Activated T-cell treated with anti-CD3 and anti-CD28 coated beads, Interleukin-2, amount 50 U/mL, for 72 hours (primary cell): ENCODE measurements around the gene HSPBAP1. TPM values are rescaled to one million over a fixed set of nuclear protein-coding genes. Genes with fewer than 3 reads are reported as not detected.

Experiments
- total RNA-seq, 2 donors: library from RNA; stranded (reverse); gene quantifications; one replicate each; pipeline ENCODE4 v1.2.3, GENCODE V29; 2022

HSPBAP1 gene
- total RNA-seq, 2 donors from 2014 or later, result 8.2 to 9.3 TPM

Other genes with a start within 250 kb of the HSPBAP1 start
- gene PARP9, start 229.5 kb downstream of the HSPBAP1 start, total RNA-seq, result 10 to 100 TPM; 28.8 to 38.1 TPM
- 10 to 100 TPM; 43.9 to 51.4 TPM for gene DTX3L, start 229.5 kb downstream of the HSPBAP1 start, total RNA-seq
- gene PARP15, start 216.2 kb downstream of the HSPBAP1 start, total RNA-seq, result 10 to 100 TPM; 23.7 to 28.6 TPM
- gene PARP14, start 113.0 kb downstream of the HSPBAP1 start, total RNA-seq, result 10 to 100 TPM; 56.5 to 80.1 TPM
- 1 to 10 TPM; 2.9 to 3.5 TPM for gene SLC49A4, start 1.2 kb upstream of the HSPBAP1 start, total RNA-seq
- not detected for gene SEMA5B, start 233.9 kb upstream of the HSPBAP1 start, total RNA-seq